ENCODE data around the gene PSMB9.

PSMB9 gene

DNA sequence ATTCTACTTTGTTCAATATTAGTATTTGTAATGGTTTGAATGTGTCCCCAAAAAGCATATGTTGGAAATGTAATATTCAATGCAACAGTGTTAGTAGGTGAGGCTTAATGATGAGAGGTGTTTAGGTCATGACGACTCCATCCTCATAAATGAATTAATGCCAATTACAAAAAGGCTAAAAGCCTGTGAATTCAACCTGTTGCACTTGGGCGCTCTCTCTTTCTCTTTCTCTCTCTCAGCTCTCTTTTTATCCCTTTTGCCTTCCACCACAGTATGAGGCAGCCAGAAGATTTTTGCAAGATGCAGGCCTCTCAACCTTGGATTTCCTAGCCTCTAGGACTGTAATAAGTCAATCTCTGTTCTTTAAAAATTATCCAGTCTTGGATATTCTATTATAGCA, 34.6 kb downstream of the PSMB9 start:
- TF ChIP-seq TAF1 (IDR thresholded peaks at IDR 0.05; ENCODE audit: low read depth) (no peak), RAD21 (IDR thresholded peaks at IDR 0.05; ENCODE audit: low read depth) (no peak), EP300 (IDR thresholded peaks at IDR 0.05; ENCODE audit: borderline replicate concordance) (no peak), CREB1 (IDR thresholded peaks at IDR 0.05; ENCODE audit: low read depth) (no peak), CEBPB (IDR thresholded peaks at IDR 0.05) (no peak), NFIC (IDR thresholded peaks at IDR 0.05) (no peak), ZBTB7A (IDR thresholded peaks at IDR 0.05; ENCODE audit: low read depth) (no peak), YY1 (IDR thresholded peaks at IDR 0.05; ENCODE audit: low read depth) (no peak), FOXM1 (IDR thresholded peaks at IDR 0.05; ENCODE audit: borderline replicate concordance, low read depth) (no peak), TEAD4 (IDR thresholded peaks at IDR 0.05) (no peak), EGR1 (IDR thresholded peaks at IDR 0.05) (no peak), TCF12 (IDR thresholded peaks at IDR 0.05; ENCODE audit: low read depth) (no peak)
- TF ChIP-seq, protein P1, sequence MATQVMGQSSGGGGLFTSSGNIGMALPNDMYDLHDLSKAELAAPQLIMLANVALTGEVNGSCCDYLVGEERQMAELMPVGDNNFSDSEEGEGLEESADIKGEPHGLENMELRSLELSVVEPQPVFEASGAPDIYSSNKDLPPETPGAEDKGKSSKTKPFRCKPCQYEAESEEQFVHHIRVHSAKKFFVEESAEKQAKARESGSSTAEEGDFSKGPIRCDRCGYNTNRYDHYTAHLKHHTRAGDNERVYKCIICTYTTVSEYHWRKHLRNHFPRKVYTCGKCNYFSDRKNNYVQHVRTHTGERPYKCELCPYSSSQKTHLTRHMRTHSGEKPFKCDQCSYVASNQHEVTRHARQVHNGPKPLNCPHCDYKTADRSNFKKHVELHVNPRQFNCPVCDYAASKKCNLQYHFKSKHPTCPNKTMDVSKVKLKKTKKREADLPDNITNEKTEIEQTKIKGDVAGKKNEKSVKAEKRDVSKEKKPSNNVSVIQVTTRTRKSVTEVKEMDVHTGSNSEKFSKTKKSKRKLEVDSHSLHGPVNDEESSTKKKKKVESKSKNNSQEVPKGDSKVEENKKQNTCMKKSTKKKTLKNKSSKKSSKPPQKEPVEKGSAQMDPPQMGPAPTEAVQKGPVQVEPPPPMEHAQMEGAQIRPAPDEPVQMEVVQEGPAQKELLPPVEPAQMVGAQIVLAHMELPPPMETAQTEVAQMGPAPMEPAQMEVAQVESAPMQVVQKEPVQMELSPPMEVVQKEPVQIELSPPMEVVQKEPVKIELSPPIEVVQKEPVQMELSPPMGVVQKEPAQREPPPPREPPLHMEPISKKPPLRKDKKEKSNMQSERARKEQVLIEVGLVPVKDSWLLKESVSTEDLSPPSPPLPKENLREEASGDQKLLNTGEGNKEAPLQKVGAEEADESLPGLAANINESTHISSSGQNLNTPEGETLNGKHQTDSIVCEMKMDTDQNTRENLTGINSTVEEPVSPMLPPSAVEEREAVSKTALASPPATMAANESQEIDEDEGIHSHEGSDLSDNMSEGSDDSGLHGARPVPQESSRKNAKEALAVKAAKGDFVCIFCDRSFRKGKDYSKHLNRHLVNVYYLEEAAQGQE (IDR thresholded peaks at IDR 0.05; ENCODE audit: low read depth) = no peak
- TF ChIP-seq, protein P2, sequence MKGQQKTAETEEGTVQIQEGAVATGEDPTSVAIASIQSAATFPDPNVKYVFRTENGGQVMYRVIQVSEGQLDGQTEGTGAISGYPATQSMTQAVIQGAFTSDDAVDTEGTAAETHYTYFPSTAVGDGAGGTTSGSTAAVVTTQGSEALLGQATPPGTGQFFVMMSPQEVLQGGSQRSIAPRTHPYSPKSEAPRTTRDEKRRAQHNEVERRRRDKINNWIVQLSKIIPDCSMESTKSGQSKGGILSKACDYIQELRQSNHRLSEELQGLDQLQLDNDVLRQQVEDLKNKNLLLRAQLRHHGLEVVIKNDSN (IDR thresholded peaks at IDR 0.05) = no peak
- TF ChIP-seq, protein P3, sequence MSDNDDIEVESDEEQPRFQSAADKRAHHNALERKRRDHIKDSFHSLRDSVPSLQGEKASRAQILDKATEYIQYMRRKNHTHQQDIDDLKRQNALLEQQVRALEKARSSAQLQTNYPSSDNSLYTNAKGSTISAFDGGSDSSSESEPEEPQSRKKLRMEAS (IDR thresholded peaks at IDR 0.05) = no peak

DNA sequence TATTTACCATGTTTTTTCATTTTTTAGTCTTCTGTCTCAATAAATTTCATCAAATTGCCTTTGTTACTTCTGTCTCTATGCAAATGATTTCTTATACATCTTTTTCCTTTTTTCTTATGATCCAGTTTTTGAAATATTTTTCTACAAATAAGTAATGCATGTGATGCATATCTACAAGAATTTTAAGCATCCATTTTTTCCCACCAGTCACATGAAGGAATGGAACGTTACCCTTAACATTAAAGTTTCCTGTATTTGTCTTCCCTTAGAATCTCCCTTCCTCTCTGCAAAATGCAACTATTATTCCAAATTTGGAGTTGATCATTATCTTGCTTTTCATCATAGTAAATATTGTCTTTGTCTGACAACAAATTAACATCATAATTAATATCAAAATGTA, 35.5 kb downstream of the PSMB9 start:
- TF ChIP-seq NFIC (IDR thresholded peaks at IDR 0.05) = no peak
- TF ChIP-seq ZBTB7A (IDR thresholded peaks at IDR 0.05; ENCODE audit: low read depth) = no peak
- TF ChIP-seq FOXM1 (IDR thresholded peaks at IDR 0.05; ENCODE audit: borderline replicate concordance, low read depth) = no peak
- no peak for TF ChIP-seq TAF1 (IDR thresholded peaks at IDR 0.05; ENCODE audit: low read depth)
- TF ChIP-seq, protein P2 (IDR thresholded peaks at IDR 0.05) = no peak
- TF ChIP-seq CEBPB (IDR thresholded peaks at IDR 0.05) = no peak
- TF ChIP-seq TCF12 (IDR thresholded peaks at IDR 0.05; ENCODE audit: low read depth) = no peak
- no peak for TF ChIP-seq RAD21 (IDR thresholded peaks at IDR 0.05; ENCODE audit: low read depth)
- no peak for TF ChIP-seq EGR1 (IDR thresholded peaks at IDR 0.05)
- TF ChIP-seq, protein P1 (IDR thresholded peaks at IDR 0.05; ENCODE audit: low read depth) = no peak
- no peak for TF ChIP-seq YY1 (IDR thresholded peaks at IDR 0.05; ENCODE audit: low read depth)
- TF ChIP-seq TEAD4 (IDR thresholded peaks at IDR 0.05) = no peak
- TF ChIP-seq CREB1 (IDR thresholded peaks at IDR 0.05; ENCODE audit: low read depth) = no peak
- TF ChIP-seq, protein P3 (IDR thresholded peaks at IDR 0.05) = no peak
- no peak for TF ChIP-seq EP300 (IDR thresholded peaks at IDR 0.05; ENCODE audit: borderline replicate concordance)

DNA sequence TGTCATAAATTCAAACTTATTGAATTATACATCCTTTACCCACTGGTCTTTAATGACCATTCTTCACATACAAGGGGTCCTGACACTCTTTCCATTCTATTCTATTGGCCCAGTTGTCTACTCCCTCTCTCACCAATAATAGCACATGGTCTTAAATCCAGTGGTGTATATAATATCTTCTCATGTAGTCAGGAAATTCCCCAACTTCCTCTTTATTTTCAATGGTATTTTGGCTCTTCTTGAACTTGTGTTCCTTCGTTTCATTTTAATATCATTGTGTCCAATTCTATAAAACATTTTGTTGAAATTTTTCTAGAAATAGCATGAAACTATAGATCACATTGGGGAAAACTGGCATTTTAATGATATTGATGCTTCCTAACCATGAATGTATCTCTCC, 36.8 kb downstream of the PSMB9 start:
- TF ChIP-seq TEAD4 (IDR thresholded peaks at IDR 0.05) (no peak), TAF1 (IDR thresholded peaks at IDR 0.05; ENCODE audit: low read depth) (no peak), ZBTB7A (IDR thresholded peaks at IDR 0.05; ENCODE audit: low read depth) (no peak)

DNA sequence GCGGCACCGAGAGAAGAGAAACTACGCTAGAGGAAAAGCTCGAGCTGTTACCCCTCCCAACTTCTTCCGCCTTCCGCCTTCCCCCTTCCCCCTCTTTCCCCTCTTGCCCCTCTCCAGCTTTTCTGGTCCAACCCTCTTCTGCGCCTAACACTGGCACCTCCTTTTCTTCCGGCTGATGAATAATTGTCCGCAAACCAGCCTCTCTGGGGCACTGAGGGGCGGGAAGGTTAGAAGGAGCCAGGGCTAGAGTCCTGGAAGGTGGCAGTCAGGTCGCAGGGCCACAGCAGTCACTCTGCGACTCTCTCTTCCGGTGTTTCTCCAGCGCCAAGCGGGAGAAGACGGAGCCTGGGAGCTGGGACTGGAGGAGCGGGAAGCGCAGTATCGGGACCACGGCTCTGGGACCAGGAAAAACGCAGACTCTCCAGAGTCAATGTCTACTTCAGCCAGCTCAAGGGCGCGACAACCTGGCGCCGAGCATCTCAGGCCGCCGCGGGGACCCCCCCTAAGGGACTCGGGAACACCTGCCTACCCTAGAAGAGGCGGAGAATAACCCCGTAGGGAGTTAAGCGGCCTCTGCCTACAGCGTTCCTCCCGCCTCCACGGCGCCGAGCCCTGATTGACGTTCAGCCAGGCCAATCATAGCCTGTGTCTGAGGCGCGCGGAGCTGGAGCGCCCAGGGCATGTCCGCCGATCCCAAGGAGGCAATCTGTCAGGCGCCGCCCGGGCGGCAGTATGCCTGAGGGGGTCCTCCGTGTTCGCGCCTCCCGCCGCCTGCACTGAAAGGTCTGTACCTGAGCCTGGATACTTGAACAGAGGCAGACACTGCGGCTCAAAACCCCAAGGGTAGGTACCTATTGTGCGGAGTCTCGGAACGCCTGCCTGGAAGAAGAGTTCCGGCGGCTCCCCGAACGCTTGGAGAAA, 40.4 kb downstream of the PSMB9 start:
- peak; percentile 71 for TF ChIP-seq YY1 (IDR thresholded peaks at IDR 0.05; ENCODE audit: low read depth)
- TF ChIP-seq, protein P3 (IDR thresholded peaks at IDR 0.05) = peak; percentile 43; the same call in 1 of the 2 replicates
- peak; percentile 78; the same call in 1 of the 2 replicates for TF ChIP-seq TAF1 (IDR thresholded peaks at IDR 0.05; ENCODE audit: low read depth)
- TF ChIP-seq EP300 (IDR thresholded peaks at IDR 0.05; ENCODE audit: borderline replicate concordance) = no peak

DNA sequence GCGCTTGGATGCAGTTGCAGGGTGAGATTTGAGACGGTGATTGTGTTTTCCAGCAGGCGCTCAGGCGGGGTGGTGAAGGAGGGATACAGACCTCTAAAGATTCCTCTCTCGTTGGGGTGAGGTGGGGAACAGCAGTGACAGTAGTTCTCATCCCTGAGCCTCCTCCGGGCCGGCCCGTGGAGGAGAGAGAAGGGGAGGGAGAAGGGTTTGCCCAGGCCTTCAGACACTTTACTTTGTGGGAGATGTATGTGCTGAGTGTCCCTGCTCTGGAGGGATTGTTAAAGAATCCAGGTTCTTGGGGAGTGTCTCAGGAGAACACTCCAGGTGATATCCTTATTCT, 41.0 kb downstream of the PSMB9 start:
- TF ChIP-seq TCF12 (IDR thresholded peaks at IDR 0.05; ENCODE audit: low read depth) = no peak
- TF ChIP-seq EP300 (IDR thresholded peaks at IDR 0.05; ENCODE audit: borderline replicate concordance) = no peak
- TF ChIP-seq, protein P3 (IDR thresholded peaks at IDR 0.05) = no peak
